GM18519 (cell line): Measurements from ENCODE around the gene ADAM21.
"Not testable (repeated sequence)": the region's sequence is repeated elsewhere in the genome, so short reads cannot be mapped to it uniquely, and the experiment has no call there.

Experiments used
- ATAC-seq: cut with Tn5 transposase; IDR thresholded peaks from one replicate; pipeline ENCODE4 v1.9.1; 2021; ENCODE audit warnings: mild to moderate bottlenecking, moderate library complexity; ENCODE audit not compliant: unreplicated experiment, low FRiP score

ADAM21 gene

DNA sequence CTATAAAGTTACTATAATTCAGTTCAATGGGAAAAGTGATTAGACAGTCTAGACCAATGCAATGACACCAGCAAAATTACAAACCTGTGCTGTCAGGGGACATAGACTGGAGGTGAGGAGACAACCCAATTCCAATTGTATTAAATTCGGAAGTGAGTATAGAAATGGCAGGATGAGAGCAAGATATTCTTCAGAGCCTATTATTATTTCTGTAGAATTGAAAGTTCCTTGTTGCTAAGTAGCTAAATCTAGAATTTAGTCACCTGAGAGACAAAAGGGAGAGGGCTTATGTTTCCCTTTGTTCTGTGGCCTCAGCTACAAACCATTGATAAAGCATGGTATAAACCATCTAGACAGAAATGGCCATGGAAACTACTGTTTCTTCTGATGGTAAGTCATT is at the start of gene ADAM21:
ADAM21 (plus strand) TSS at position 301 of the 400 bp plus-strand sequence. CDS start 5,326 bp downstream, outside the sequence.
- no peak for ATAC-seq

DNA sequence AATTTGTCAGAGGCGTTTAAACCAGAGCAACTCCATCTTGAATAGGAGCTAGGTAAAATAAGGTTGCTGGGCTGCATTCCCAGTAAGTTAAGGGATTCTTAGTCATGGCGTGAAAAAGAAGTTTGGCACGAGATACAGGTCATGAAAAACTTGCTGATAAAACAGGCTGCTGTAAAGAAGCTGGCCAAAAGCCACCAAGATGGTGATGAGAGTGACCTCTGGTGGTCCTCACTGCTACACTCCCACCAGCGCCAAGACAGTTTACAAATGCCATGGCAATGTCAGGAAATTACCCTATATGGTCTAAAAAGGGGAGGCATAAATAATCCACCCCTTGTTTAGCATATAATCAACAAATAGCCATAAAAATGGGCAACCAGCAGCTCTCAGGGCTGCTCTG is 48.6 kb upstream of the ADAM21 start:
- not testable (repeated sequence) for ATAC-seq

DNA sequence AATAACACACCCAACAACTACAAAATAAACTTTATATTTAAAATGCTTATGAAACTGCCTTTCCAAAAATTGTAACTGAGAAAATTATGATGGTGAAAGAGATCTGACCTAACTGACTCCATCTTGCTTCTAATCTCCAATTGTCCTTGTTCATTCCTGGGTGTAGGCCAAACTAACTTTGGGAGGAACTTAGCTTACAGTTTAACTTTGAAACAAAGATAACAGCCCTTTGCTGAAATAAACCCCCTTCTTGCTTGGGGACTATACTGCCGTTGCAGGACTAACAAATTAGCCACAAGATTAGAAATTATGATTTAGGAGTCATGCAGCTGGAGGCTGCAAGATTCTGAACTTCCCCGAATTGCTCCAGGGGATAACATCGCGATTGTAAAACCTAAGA is 45.8 kb upstream of the ADAM21 start:
- ATAC-seq = not testable (repeated sequence)

DNA sequence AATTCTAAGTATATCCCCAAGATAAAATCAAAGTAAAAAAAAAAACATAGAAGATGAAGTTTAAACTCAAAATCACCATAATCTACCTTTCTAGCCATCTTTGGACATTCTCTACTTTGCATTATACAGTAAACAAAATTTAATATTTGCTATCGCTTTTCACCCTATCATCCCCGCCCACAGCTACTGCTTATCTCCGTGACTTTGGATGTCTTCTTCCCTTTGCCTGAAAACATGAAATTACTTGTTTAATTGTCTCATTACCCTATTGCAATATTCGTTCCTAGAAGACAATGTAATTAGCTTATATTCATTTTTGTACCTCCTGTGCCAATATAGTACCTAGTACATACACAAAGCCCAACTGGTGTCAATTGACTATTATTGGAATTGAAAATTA is 44.4 kb upstream of the ADAM21 start:
- no peak for ATAC-seq

DNA sequence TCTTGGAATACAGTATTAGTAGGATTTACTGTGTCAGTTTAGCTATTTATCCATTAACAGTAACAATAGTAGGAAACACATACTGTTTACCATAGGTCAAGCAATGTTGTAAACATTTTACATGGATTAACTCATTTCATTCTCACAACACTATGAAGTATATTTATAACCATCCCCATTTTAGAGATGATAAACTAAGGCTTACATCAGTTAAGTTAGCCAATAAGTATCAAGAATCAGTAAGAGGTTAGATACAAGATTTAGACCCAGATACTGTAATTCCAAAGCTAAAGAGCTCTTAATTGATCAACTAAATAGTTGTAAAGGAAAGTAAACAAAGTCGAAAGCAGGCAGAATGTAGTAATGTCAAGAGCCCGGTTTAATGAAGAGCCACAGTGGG is 36.2 kb upstream of the ADAM21 start:
- ATAC-seq = no peak

DNA sequence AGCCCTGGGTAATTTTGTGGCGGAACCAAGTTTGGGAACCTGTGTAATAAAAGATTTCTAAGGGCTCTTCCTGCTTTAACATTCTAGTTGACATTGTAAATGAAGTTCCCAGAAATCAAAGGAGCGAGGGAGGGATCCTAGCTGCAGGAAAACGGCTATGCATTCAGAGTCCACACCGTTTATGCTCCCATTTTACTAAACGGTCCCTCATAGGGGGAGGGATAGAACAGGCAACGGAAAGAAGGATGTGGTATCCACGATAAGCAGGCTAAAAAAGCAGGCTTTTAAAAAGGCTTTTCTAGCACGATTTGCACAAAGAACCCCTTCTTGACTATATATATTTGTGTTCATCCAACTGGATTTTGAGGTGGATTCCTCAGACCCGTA is 35.6 kb upstream of the ADAM21 start:
- no peak for ATAC-seq

DNA sequence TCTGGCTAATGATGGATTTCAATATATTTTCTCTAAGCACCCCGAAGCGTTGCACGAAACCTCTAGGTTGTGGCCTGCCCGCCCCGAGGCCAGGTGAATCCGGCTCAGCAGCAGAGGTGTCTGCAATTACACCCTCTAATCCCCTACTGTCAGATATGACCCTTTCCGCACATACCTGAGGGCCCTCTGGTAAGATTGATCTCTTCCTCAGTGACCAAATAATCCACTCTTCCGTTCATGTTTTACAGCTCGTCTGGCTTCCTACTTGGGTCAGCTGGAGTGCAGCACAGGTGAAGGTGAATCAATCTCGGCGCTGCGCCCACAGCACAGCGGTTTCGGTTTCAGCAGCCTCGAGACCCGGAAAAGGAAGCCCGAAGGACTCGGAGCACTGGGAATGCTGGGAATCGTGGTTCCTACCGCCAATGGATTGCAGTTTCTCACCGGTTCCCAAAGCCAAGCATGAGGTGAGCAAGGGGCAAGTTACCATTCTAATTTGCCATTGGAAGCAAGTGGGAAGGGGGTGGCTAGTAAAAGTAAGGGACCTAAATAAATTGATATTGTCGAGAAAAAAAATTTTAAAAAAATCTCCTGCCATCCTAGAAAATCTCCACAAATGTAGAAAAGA is 35.1 kb upstream of the ADAM21 start, which contains the start of gene SYNJ2BP:
SYNJ2BP (minus strand) TSS at position 366 of the 625 bp plus-strand sequence; CDS start at position 239, 127 bp downstream.
- ATAC-seq = no peak

DNA sequence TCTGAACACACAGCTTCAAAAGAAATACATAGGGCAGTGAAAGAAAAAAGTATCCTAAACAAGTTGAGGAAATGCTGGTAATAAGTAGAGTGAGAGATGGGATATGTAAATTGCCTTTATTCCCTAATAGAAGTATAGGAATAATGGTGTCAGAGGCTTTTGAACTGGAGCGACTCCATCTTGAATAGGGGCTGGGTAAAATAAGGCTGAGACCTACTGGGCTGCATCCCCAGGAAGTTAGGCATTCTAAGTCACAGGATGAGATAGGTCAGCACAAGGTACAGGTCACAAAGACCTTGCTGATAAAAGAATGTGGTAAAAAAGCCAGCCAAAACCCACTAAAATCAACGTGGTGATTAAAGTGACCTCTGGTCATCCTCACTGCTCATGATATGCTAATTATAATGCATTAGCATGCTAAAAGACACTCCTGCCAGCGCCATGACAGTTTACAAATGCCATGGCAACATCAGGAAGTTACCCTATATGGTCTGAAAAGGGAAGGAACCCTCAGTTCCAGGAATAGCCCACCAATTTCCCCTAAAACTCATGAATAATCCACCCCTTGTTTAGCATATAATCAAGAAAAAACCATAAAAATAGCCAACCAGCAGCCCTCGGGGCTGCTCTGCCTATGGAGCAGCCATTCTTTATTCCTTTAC is 32.6 kb upstream of the ADAM21 start:
- not testable (repeated sequence) for ATAC-seq

DNA sequence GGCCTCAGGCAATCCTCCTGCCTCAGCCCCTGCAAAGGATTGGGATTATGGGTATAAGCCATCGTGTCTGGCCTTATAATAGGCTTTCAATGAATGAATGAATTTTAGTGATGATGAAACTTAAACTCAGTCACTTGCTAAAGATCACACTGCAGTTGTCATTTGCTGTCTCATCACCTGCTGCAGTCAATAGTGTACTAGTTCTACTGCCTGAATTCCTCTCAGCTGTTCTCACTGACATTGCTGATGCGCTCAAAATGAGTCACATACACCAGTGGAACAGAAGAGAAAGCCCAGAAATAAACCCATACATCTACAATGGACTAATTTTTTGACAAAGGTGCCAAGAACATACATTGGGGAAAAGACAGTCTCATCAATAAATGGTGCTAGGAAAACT is 29.4 kb upstream of the ADAM21 start:
- no peak for ATAC-seq

DNA sequence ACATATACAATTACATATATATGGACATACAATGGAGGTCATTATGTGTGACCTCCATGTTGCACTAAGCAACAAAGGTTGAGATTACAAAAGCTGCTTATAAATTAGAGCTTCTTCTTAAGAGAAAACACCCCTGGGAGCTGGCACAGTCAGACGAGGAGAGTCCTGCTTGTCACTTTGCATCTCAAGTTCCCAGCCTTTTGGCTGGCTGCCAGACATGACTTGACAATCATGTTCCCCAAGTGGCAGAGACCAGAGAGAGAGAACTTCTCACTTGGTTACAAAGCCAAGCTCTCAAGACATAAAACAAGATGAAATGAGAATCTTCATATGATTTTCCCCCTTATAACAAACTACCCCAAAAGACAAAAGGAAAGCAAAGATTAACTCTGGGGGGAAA is 26.6 kb upstream of the ADAM21 start:
- ATAC-seq = no peak

DNA sequence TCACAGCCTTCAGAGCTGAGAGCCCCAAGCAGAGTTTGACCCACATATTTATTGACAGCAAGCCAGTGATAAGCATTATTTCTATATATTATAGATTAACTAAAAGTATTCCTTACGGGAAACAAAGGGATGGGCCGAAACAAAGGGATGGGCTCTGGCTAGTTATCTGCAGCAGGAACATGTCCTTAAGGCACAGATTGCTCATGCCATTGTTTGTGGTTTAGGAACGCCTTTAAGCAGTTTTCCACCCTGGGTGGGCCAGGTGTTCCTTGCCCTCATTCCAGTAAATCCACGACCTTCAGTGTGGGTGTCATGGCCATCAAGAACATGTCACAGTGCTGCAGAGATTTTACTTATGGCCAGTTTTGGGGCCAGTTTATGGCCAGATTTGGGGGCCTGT is 25.4 kb upstream of the ADAM21 start:
- ATAC-seq = not testable (repeated sequence)

DNA sequence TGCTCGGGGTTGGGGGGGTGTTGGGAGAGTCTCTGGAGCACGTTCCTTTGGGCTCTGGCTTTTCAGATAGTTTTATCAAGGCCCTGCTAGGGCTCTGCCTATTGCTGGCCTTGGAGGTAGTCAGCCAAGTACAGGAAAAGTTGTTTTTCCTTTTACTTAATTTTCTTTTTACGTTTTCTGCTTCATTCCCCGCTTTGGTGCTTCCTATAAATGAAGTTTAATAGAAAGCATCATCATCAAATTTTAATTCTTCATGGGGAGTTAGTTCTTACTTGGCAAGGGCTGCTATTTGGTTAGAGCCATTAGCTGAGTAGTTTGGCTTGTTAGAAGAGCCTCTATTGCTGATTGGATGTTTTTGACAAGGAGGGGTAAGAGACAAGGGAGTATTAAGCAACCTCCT is 15.1 kb upstream of the ADAM21 start:
- ATAC-seq = no peak

DNA sequence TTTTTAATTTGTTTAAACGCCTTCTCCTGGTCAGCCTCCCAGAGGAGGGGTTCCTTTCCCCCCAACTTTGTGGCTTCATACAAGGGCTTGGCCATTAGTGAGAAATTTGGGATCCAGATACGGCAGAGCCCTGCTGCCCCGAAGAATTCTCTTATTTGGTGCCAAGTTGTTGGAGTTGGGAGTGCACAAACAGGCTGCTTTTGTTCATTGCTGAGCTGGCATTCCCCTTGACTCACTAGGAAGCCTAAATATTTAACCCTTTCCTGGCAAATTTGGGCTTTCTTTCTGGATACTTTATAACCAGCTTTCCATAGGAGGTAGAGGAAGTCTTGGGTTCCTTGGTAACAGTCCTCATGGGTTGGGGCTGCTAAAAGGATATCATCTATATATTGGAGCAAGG is 10.3 kb upstream of the ADAM21 start:
- ATAC-seq = no peak

DNA sequence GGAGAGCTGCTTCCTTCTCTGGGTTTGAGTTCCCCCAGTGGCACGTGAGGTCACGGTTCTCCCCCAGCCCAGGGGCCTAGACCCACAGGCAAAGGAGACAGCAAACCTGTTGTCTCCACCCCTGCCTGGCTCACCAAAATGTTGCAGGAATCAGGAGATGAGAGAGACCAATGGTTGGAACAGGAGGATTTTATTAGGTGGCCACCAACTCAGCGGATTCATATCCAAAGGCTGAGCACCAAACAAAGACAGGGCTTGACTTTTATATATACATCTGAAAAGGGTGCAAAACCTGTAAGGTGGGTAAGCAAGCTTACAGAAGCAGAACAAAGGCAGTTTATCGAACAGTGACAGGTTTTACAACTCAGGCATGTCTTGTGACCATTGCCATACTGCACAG is 9.2 kb upstream of the ADAM21 start:
- no peak for ATAC-seq

DNA sequence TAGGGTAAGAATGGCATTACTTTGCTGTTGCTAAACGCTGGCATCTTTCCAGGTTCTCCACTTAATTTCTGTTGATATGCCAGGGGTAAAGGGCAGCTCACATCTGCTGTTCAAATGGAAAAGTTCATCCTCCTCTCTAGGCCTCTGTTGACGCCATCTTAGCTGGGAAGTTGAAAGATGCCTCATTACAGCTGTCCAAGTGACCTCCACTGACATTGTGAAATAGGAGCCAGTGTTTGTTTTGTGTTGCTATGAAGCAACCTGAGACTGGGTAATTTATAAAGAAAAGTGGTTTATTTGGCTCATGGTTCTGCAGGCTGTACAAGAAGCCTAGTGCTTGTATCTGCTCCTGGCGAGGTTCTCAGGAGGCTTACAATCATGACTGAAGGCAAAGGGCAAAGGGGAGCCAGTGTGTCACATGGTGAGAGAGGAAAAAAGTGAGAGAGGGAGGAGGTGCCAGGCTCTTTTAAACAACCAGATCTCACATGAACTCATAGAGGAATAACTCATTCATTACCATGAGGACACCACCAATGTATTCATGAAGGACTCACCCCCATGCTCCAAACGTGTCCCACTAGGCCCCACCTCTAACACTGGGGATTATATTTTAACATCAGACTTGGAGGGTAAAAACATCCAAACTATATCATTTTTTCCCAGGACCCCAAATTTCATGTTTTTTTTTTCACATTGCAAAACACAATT is 3.2 kb upstream of the ADAM21 start:
- no peak for ATAC-seq

DNA sequence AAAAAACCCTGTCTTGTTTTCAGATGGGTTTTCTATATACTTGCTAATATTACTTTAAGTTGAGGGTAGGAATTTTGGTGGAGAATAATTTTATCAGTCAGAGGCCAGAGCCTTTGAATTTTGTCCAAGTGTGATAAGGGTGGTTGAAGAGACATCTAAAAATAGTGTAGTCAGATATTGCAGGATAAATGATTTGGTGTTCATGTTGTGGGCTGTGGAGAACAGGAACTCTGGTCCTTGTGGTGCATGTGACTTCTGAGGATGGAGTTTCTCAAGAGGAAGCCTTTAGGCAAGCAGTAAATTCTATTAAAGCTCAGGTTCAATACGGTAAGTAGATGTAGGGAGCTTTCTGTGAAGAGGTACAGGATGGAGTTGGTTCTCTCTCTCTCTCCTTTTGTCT is 2.8 kb downstream of the ADAM21 start:
- no peak for ATAC-seq

DNA sequence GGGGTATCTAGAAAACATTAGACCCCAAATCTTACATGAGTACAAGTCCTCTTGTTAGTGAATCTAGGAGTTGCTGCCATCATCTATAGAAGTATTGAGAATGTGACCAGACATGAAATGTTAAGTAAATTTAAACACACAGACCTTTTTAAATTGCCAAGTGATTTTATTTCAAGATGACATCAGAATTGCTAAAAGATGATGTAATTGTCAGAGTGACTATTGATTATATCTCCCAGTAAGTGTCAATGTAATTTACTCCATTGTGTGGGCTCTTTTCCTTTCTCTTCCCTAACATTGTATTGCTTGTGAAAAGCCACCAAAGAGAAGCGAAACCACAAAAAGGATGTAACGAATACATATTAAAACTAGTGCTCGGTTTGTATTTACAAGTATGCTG is 16.8 kb downstream of the ADAM21 start:
- ATAC-seq = no peak

DNA sequence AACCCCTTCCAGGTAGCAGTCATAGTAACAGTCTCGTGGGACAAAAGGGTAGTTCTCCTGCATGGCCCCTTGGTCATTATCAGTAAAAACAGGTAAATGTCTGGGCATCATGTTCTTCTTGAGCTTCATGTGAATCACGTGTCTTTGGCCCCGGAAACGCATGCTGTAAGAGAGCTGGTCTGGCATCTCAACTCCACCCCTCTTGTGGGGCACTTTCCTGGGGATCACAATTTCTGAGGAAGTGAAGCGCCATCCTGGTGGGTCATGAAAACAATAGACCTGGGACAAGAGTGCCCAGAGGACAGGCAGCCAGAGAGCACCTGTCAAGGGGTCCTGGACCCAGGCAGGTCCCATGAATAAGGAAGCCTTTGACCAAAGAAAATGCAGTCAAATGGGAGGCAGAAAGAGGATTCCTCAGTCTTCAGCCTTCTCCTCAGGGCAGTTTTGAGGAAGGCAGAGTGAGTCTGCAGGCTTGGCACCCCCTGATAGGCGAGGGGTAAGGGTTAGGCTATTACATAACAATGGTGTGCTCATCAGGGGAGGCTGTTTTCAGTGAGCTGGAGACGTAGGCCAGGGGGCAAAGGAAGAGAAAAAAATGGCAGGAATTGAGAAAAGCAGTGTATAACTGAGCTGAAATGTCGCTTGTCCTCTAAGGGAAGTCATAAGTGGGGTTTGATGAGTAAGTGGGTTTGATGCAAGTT is 19.0 kb downstream of the ADAM21 start:
- not testable (repeated sequence) for ATAC-seq

DNA sequence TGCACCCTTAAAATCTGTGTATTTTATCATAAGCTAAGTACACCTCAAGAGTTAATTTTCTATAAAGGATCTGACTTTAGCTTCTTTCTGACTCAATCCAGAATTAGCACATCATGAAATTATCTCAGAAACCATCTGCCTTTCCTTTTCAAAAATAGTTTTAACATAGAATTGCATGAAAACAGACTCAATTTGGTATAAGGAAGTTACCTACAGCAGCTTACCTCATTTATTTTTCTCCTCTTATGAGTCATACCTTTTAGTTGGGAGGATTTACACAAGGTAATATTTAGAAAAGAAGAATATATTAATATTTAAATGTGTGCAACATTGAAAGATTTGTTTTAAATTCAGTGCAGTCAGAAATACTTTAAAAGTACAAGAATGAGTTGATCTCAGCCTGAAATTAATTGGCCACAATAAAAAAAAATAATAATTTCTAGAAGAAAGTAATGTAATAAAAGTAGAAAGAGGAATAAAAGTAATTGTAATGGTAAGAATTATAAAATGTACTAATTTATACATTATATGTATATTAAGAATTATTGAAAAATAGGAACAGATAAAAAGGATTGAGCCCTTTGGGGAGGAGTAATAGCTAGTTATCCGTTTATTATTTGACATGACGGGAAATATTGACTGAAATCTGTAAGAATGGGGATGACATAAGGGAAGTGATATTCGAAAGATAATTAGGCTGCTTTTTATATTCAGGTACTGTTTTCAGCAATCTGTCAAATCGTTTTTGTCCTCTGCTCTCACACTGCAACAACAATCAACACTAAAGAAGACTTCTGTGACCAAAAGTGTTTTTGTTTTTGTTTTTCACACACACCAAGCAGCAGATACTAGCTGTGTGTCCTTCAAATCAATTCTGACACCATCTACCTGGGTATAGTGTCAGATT is 20.5 kb downstream of the ADAM21 start:
- no peak for ATAC-seq

DNA sequence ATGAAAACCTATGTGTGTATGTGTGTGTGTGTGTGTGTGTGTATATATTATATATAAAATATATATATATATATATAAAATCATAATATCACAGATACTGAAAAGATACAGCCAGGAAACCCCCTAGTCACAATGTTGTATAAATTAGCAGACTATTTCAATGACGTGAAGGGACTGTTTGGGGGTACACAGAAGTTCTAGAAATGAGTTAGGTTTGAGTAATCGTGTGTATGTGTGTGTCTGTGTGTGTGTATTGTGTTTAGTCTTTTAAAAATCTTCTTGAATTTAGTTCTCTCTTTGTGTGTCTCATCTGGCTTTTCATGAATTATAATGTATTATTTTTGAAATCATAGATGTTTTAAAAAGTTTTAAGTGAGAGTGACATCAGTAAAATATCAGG is 21.9 kb downstream of the ADAM21 start:
- ATAC-seq = no peak
